HL-60 (cell line): ENCODE measurements around the gene ANXA2.

ENCODE experiments used
- CTCF ChIP-seq: IDR thresholded peaks from one replicate; pipeline ENCODE4 v1.5.1; 2011; ENCODE audit warnings: low read length, control low read depth, inconsistent platforms; ENCODE audit not compliant: insufficient read depth
- POLR2AphosphoS5 ChIP-seq: IDR thresholded peaks from 2 replicates; pipeline ENCODE4 v1.6.1; 2012; ENCODE audit warnings: low read depth

- TF ChIP-seq CTCF: no peak
- no peak for TF ChIP-seq POLR2AphosphoS5
Observed at GRCh38 chr15:60374209-60374608, 23.6 kb downstream of the ANXA2 start.
